ENCODE results near the gene CTDSPL2.

Gene CTDSPL2

DNA sequence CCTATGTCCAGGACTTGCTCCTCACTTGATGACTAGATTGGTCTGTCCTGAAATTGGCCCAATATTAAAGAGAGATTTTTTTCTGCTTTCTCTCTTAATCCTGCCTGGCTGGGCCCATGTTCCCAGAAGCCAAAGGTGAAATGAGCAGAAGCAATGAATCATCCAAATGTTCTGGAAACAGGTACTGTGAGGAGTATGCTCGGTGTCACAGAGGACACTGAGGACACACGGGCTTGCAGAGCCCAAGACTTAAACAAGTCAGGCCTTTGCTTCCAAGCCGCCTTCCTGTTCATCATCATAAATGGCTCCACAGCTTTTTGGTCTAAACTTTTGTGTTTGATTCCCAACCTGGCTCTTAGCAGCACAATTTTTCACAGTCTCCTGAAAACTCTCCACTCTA lies 140.9 kb downstream of the CTDSPL2 start:
- TF ChIP-seq, protein P1, sequence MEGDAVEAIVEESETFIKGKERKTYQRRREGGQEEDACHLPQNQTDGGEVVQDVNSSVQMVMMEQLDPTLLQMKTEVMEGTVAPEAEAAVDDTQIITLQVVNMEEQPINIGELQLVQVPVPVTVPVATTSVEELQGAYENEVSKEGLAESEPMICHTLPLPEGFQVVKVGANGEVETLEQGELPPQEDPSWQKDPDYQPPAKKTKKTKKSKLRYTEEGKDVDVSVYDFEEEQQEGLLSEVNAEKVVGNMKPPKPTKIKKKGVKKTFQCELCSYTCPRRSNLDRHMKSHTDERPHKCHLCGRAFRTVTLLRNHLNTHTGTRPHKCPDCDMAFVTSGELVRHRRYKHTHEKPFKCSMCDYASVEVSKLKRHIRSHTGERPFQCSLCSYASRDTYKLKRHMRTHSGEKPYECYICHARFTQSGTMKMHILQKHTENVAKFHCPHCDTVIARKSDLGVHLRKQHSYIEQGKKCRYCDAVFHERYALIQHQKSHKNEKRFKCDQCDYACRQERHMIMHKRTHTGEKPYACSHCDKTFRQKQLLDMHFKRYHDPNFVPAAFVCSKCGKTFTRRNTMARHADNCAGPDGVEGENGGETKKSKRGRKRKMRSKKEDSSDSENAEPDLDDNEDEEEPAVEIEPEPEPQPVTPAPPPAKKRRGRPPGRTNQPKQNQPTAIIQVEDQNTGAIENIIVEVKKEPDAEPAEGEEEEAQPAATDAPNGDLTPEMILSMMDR (conservative IDR thresholded peaks at IDR 0.05) = no peak
- H3K27ac ChIP-seq = no peak overlapping the region

DNA sequence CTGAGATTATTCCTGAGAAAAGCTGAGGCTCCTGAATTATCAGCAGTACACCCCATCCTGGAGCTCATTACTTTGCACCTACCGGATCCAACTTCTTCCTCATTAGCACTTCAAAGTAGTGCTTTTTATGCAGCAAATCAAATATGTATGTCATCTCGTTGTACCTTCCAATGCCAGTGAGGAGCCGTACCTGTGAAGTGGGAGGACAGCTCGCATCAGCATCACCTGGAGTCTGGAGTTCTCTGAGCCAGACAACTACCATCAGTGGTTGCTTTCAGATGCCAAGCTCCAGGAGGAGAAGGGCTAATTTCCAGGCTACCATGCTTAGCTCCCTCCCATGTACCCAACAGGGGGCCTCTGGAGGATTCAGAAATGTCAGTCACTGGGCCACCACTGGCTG lies 141.9 kb downstream of the CTDSPL2 start:
- TF ChIP-seq, protein P1 (conservative IDR thresholded peaks at IDR 0.05) = no peak
- no peak overlapping the region for H3K27ac ChIP-seq

DNA sequence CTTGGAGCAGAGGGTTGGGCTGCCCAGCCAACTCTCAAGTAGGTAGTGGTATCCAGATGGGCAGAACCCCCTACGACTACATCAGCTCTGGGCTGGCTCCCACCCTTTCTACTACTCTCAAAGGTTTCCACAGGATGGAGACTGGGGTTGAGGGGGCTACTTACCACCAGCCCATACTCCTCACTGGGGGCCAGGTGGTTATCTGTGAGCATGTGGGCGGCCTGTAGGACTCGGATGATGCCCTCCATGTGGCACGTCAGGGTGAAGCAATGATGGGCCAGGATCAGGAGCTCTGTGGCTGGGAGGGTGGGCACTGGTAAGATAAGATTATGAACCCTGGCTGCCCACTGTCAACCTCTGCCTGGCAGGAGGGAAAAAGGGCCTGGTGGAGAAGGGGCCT lies 142.9 kb downstream of the CTDSPL2 start:
- TF ChIP-seq, protein P1 (conservative IDR thresholded peaks at IDR 0.05) = no peak
- H3K27ac ChIP-seq = no peak overlapping the region

DNA sequence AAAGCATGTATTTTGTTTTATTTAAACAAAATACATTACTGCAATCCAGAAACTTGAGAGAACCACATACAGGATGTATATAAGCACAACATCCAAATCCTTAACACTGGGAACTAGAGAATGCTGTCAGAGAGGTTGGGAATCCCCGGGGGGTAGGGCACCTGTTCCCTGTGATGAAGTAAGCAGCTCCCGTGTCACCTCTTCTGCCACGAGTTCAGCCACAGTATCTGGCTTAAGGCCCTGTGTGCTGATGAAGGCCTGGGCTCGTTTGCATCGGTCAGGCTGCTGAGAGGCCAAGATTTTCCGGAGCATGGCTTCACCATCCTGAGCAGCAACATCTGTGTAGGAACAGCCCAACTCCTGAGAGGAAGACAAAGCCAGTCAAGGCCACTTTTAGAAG lies 146.0 kb downstream of the CTDSPL2 start:
- H3K27ac ChIP-seq = no peak overlapping the region
- TF ChIP-seq, protein P1 (conservative IDR thresholded peaks at IDR 0.05) = no peak

DNA sequence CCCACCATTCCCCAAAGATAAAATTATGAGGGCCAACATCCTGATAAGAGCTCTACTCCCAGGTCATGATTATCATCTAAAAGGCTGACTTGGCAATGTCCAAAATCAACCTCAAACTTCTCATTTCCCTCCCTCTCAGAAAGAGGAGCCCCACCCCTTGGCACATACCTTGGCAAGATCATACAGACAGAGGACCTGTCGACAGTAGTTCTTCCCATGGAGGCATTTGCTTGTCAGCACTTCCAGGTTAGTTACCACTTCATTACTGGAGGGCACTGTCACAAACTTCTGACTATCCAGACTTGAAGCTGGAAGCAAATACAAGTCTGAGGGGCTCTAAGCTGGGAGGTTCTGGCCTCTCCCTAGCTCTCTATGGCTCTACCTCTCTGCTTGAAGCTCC lies 147.3 kb downstream of the CTDSPL2 start:
- TF ChIP-seq, protein P1 (conservative IDR thresholded peaks at IDR 0.05) = no peak
- H3K27ac ChIP-seq = no peak overlapping the region
